IPS-20b (cell line): Measurements from ENCODE around the gene STC2.
"Not testable (repeated sequence)": the region's sequence is repeated elsewhere in the genome, so short reads cannot be mapped to it uniquely, and the experiment has no call there.

Source experiments
- H3K27ac ChIP-seq: one replicate; pipeline ENCODE4 v1.5.1; 2013; ENCODE audit warnings: low read length
- H3K27me3 ChIP-seq: 2 replicates; pipeline ENCODE4 v1.6.1; 2013; ENCODE audit warnings: mild to moderate bottlenecking, low read length, inconsistent platforms; ENCODE audit not compliant: insufficient read depth
- H3K36me3 ChIP-seq: 2 replicates; pipeline ENCODE4 v1.6.1; 2013; ENCODE audit warnings: low read depth, mild to moderate bottlenecking, inconsistent platforms, low read length, moderate library complexity; ENCODE audit not compliant: insufficient read depth
- H3K4me1 ChIP-seq: 2 replicates; pipeline ENCODE4 v1.6.1; 2013; ENCODE audit warnings: mild to moderate bottlenecking, control low read depth, inconsistent platforms, low read length, moderate library complexity; ENCODE audit not compliant: insufficient read depth
- H3K4me3 ChIP-seq: 2 replicates; pipeline ENCODE4 v1.5.1; 2013; ENCODE audit warnings: mild to moderate bottlenecking, low read length, inconsistent platforms
- H3K9ac ChIP-seq: 2 replicates; pipeline ENCODE4 v1.6.1; 2013; ENCODE audit warnings: low read depth, mild to moderate bottlenecking, inconsistent platforms, low read length, moderate library complexity
- H3K9me3 ChIP-seq: 2 replicates; pipeline ENCODE4 v1.6.1; 2013; ENCODE audit warnings: mild to moderate bottlenecking, low read depth, low read length, inconsistent platforms; ENCODE audit not compliant: insufficient read depth

The STC2 gene

GRCh38 chr5:173327948-173328843, at the start of gene STC2:
Gene STC2, minus strand, starts transcription at chr5:173328414. Its CDS starts 221 bp downstream, at chr5:173328193.
- Histone ChIP-seq H3K9ac (peak within 1 kb of the TSS; percentile 86), H3K4me1 (peaks cover 16% of the 10 kb centered on the region), H3K36me3 (peaks cover 27% of the 10 kb centered on the region), H3K9me3 (no peaks in the 10 kb centered on the region), H3K27me3 (peaks cover 67% of the 10 kb centered on the region), H3K4me3 (peak within 1 kb of the TSS; percentile 80), H3K27ac (peak within 1 kb of the TSS; percentile 19)

GRCh38 chr5:173371400-173371799, 43.2 kb upstream of the STC2 start:
- H3K27me3 ChIP-seq = no peaks in the 10 kb centered on the region
- no peak overlapping the region for H3K9ac ChIP-seq
- peaks cover 15% of the 10 kb centered on the region for H3K9me3 ChIP-seq
- no peak overlapping the region for H3K27ac ChIP-seq
- no peak overlapping the region for H3K4me3 ChIP-seq
- H3K4me1 ChIP-seq = no peaks in the 10 kb centered on the region
- no peaks in the 10 kb centered on the region for H3K36me3 ChIP-seq

- not testable (repeated sequence) for H3K4me1 ChIP-seq, H3K27ac ChIP-seq, H3K27me3 ChIP-seq
Measured at GRCh38 chr5:173363406-173363805, 35.2 kb upstream of the STC2 start.

GRCh38 chr5:173355561-173355960, 27.3 kb upstream of the STC2 start:
- no peak overlapping the region for H3K27ac ChIP-seq
- no peaks in the 10 kb centered on the region for H3K9me3 ChIP-seq
- H3K4me3 ChIP-seq = no peak overlapping the region
- H3K9ac ChIP-seq = no peak overlapping the region
- peaks cover 11% of the 10 kb centered on the region for H3K27me3 ChIP-seq
- no peaks in the 10 kb centered on the region for H3K36me3 ChIP-seq
- no peaks in the 10 kb centered on the region for H3K4me1 ChIP-seq

More at GRCh38 chr5:173363406-173363805, 35.2 kb upstream of the STC2 start:
- H3K9me3 ChIP-seq, H3K4me3 ChIP-seq, H3K36me3 ChIP-seq, H3K9ac ChIP-seq: not testable (repeated sequence)

GRCh38 chr5:173354645-173355044, 26.4 kb upstream of the STC2 start:
- no peak overlapping the region for H3K4me3 ChIP-seq
- no peak overlapping the region for H3K9ac ChIP-seq
- H3K27ac ChIP-seq = no peak overlapping the region
- no peaks in the 10 kb centered on the region for H3K9me3 ChIP-seq
- no peaks in the 10 kb centered on the region for H3K4me1 ChIP-seq
- peaks cover 11% of the 10 kb centered on the region for H3K27me3 ChIP-seq
- H3K36me3 ChIP-seq = no peaks in the 10 kb centered on the region

- no peak overlapping the region for H3K4me3 ChIP-seq
- no peaks in the 10 kb centered on the region for H3K9me3 ChIP-seq
- peaks cover 11% of the 10 kb centered on the region for H3K27me3 ChIP-seq
- no peak overlapping the region for H3K27ac ChIP-seq
- H3K9ac ChIP-seq = no peak overlapping the region
- no peaks in the 10 kb centered on the region for H3K36me3 ChIP-seq
- no peaks in the 10 kb centered on the region for H3K4me1 ChIP-seq
Measured at GRCh38 chr5:173352366-173353349, 24.4 kb upstream of the STC2 start.

GRCh38 chr5:173342813-173343755, 14.9 kb upstream of the STC2 start:
- H3K9ac ChIP-seq = no peak overlapping the region
- H3K4me3 ChIP-seq = no peak overlapping the region
- 0 out of 2 replicates have a peak, but pooled peaks cover 8% of the 10 kb centered on the region for H3K4me1 ChIP-seq
- H3K9me3 ChIP-seq = no peaks in the 10 kb centered on the region
- H3K27ac ChIP-seq = no peak overlapping the region
- H3K36me3 ChIP-seq = no peaks in the 10 kb centered on the region
- H3K27me3 ChIP-seq = no peaks in the 10 kb centered on the region

GRCh38 chr5:173341961-173342430, 13.8 kb upstream of the STC2 start:
- Histone ChIP-seq H3K9ac (no peak overlapping the region), H3K9me3 (no peaks in the 10 kb centered on the region), H3K4me1 (0 out of 2 replicates have a peak, but pooled peaks cover 8% of the 10 kb centered on the region)

GRCh38 chr5:173340984-173341383, 12.8 kb upstream of the STC2 start:
- H3K36me3 ChIP-seq = no peaks in the 10 kb centered on the region
- no peaks in the 10 kb centered on the region for H3K27me3 ChIP-seq
- H3K9me3 ChIP-seq = no peaks in the 10 kb centered on the region
- no peak overlapping the region for H3K27ac ChIP-seq
- 0 out of 2 replicates have a peak overlapping the region, but pooled peaks have one; percentile 17 for H3K9ac ChIP-seq
- H3K4me1 ChIP-seq = 0 out of 2 replicates have a peak, but pooled peaks cover 8% of the 10 kb centered on the region
- no peak overlapping the region for H3K4me3 ChIP-seq

More at GRCh38 chr5:173341961-173342430, 13.8 kb upstream of the STC2 start:
- Histone ChIP-seq H3K4me3 (no peak overlapping the region), H3K27me3 (no peaks in the 10 kb centered on the region), H3K27ac (no peak overlapping the region), H3K36me3 (no peaks in the 10 kb centered on the region)

- no peaks in the 10 kb centered on the region for H3K27me3 ChIP-seq
Measured at GRCh38 chr5:173340451-173340850, 12.2 kb upstream of the STC2 start.

More at GRCh38 chr5:173340451-173340850, 12.2 kb upstream of the STC2 start:
- H3K9me3 ChIP-seq = no peaks in the 10 kb centered on the region
- H3K4me3 ChIP-seq = no peak overlapping the region
- no peak overlapping the region for H3K9ac ChIP-seq
- 0 out of 2 replicates have a peak, but pooled peaks cover 8% of the 10 kb centered on the region for H3K4me1 ChIP-seq
- no peaks in the 10 kb centered on the region for H3K36me3 ChIP-seq
- no peak overlapping the region for H3K27ac ChIP-seq
